ENCODE results near the gene RRP1.

Gene RRP1

GRCh38 chr21:43775795-43776430 lies 13.5 kb upstream of the RRP1 start, which contains the start of gene CSTB:
CSTB (minus strand) TSS chr21:43776308; CDS start chr21:43776269, 39 bp downstream.
- DNase-seq (ENCODE audit: low read depth): peak; percentile 76

GRCh38 chr21:43777953-43778352 lies 11.4 kb upstream of the RRP1 start:
- no peak for DNase-seq (ENCODE audit: low read depth)

DNA sequence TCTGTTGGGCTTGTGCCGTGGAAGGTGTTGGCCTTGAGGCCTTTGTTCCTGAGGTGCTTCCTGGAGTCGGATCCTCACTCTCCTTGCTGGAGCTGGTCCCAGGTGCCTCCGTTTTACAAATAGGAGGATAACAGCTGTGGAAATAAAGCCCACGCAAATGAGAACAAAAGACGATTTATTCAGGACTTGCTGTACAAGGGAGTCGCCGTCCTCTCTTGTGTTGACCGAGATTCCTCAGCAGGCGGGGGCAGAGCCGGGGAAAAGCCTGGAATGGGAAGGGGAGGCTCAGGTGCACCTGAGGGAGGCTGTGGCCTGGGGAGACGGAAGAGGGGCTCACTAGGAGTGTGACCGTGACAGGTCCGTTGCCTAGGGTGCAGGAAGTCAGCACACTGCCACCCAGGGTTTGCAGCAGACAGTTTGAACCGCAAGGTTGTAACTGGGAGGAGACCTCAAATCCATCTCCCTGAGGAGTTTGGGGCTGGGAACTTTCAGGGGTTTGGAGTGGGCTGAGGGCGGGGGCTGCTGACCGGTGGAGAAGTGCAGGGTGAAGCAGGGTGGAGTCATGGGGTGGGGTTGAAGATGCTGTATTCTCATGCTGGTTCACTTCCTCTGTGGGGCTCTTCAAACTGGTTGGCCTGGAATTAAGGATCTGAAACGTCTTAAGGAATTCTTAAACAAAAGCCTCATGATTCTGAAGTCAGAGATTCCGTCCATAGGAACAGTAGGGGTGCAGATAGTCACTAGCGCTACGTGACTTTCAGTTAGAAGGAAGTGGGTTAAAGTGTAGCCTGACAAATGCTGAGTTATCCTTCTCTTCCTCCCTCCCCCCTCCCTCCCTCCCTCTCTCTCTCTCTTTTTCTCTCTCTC lies 10.7 kb upstream of the RRP1 start:
- DNase-seq (ENCODE audit: low read depth): no peak

DNA sequence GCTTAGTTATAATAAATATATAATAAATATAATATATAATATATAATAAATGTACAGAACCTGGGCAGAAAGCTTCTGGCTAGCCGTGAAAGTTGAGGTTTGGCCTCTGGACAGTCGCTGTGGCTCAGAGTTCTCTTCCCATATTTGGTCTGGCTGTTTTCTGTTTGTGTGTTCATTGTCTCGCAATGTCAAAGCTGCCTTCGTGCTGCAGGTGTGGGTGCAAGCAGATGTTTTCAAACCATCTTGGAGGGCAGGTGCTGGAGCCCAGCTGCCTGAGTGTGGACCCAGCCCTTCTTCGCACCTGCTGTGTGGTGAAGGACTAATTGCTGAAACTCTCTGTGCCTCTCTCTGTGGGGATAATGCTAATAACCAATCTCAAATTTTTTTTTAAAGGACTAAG lies 9.7 kb upstream of the RRP1 start:
- DNase-seq (ENCODE audit: low read depth): no peak

- no peak for DNase-seq (ENCODE audit: low read depth)
These were observed 7.5 kb upstream of the RRP1 start for GRCh38 chr21:43781846-43782245.

DNA sequence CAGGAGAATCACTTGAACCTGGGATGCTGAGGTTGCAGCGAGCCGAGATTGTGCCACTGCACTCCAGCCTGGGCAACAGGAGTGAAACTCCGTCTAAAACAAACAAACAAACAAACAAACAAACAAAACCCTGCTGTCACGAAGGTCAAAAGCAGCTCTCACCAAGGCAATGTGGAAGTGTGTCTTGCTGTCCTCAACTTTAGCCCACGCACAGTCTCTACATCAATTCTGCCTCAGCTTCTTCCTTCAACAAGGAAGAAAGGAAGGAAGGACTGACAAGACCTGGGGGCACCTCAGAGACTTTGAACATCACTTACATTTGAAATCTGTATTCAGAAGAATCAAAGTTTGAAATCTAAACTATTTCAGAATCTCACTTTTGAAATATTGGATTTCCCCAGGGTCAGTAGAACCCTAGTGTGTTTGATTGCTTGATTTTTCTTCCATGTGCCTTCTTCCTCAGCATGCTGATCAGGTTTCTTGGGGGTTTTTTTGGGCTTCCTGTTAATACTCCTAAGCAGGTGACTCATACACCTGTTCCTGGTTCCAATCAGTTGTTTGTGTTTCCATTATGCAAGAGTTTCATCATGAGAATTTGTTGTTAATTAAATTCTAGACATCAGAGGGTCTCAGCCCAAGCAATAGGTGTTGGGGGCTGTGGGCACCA lies 6.8 kb upstream of the RRP1 start:
- no peak for DNase-seq (ENCODE audit: low read depth)

DNA sequence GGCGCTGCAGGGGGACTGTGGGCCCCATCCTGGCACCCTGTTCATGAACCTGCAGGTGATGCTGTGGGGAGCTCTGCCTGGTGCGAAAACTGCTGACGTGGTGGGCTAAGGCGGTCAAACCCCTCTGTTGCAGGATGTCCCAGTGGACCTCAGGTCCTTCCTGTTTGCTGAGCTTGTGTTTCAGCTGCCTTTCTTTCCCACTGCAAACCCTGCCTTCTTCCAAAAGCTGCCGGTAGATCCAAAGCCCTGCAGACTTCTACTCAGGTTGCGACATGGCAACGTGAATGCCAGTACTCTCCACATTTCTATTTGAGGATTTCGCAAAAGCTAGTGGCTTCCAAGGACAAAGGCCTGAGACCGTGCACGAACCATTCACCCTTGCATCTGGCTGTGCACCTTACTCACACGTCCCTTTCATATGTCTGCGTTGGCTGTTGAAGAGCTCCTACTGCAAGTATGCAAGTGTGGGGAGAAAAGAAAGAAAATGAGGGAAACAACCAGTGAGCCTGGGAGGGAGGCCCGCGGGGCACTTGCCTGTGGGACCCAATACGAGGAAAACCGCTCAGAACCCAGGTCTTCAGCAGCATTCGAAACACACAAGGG lies 6.2 kb upstream of the RRP1 start:
- DNase-seq (ENCODE audit: low read depth): no peak

GRCh38 chr21:43785134-43785533 lies 4.2 kb upstream of the RRP1 start:
- no peak for DNase-seq (ENCODE audit: low read depth)

- no peak for DNase-seq (ENCODE audit: low read depth)
These were observed 3.0 kb upstream of the RRP1 start for GRCh38 chr21:43786300-43786806.

- DNase-seq (ENCODE audit: low read depth): no peak
These were observed 2.5 kb upstream of the RRP1 start for GRCh38 chr21:43786807-43787440.

DNA sequence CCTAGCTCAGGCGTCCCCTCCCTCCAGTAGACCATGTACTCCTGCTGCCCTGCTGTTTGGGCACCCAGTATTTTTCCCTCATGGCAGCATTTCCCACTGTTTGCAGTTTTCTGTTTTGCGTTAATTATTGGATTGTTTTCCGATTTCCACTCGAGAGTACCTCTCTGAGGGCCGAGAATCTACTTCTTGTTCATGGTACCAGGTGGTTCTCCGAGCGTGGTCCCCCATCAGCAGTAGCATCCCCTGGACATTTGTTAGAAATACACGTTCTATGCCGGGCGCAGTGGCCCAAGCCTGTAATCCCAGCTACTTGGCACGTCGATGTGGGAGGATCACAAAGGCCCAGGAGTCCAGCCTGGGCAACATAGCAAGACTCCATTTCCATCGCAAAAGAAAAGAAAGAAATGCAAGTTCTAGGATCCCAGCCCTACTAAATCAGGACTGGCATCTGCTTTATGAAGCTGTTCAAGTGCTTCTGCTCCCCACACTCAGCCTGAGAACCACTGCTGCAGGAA lies 690 bp downstream of the RRP1 start:
- DNase-seq (ENCODE audit: low read depth): no peak

GRCh38 chr21:43792406-43792805 lies 3.0 kb downstream of the RRP1 start:
- no peak for DNase-seq (ENCODE audit: low read depth)

DNA sequence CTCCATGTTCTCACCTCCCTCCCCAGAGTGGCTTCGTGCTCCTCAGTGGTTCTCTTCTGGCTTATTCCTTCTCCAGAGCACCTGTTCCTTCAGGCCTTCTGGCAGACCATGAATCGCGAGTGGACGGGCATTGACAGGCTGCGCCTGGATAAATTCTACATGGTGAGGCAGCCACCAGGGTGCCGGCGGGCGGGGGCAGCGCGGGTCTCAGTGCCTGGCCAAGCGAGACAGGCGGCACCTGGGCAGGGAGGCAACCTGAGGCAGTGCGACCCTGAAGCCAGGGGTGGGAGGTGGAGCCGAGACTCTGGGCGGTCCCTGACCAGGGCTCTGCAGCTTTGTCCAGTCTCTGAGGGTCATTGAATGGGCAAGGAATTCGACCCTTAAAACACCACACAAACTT lies 3.9 kb downstream of the RRP1 start:
- DNase-seq (ENCODE audit: low read depth): no peak

DNA sequence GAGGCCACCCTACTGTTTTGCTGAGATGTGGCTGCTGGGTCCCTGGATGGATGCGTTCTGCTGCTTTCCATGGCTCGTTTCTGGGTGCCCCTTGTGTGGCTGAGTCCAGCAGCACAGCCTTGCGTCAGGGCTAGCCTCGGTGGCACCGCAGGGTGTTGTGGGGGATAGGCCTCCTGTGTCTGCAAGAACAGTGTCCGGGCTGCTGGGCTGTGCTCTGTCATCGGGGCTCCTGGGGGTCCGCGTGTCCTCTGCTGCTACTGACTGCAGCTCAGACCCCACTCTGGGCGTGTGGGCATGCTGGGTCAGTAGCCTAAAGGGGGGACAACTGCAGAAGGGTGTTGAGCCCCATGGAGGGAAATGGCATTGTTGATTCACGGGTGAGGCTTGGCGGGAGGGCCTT lies 4.9 kb downstream of the RRP1 start:
- DNase-seq (ENCODE audit: low read depth): no peak

DNA sequence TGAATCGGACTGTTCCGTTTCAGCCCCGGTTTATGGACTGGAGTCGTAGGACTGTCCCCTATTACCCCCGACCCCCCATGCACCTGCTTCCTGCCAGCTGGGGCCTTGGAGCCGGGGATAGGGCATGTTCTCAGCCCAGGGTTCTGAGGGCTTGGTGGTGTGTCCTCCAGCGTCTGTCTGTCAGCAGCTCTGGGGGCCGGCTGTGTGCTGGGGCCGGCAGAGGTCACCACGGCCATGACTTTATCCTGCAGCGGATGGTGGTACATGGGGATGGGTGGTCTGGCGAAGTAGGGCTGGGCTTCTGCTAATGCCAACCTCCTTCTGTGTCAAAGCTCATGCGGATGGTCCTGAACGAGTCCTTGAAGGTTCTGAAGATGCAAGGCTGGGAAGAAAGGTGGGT lies 5.5 kb downstream of the RRP1 start:
- no peak for DNase-seq (ENCODE audit: low read depth)

DNA sequence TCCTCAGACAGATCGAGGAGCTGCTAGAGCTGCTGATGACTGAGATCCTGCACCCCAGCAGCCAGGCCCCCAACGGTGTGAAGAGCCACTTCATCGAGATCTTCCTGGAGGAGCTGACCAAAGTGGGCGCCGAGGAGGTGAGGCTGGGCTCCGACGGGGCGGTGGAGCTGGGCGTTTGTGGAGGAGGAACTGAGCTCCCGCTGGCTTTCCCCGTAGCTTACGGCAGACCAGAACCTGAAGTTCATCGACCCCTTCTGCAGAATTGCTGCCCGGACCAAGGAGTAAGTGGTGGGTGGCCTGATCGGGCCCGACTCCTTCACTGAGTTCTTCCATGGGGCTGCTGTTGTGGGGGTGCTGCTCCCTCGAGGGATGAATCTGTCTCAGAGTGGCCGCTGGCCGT lies 8.0 kb downstream of the RRP1 start:
- no peak for DNase-seq (ENCODE audit: low read depth)

GRCh38 chr21:43797925-43798715 lies 8.7 kb downstream of the RRP1 start:
- DNase-seq (ENCODE audit: low read depth): no peak

- DNase-seq (ENCODE audit: low read depth): no peak
These were observed 10.0 kb downstream of the RRP1 start for GRCh38 chr21:43799301-43799840.

GRCh38 chr21:43800124-43800523 lies 10.7 kb downstream of the RRP1 start:
- DNase-seq (ENCODE audit: low read depth): no peak

DNA sequence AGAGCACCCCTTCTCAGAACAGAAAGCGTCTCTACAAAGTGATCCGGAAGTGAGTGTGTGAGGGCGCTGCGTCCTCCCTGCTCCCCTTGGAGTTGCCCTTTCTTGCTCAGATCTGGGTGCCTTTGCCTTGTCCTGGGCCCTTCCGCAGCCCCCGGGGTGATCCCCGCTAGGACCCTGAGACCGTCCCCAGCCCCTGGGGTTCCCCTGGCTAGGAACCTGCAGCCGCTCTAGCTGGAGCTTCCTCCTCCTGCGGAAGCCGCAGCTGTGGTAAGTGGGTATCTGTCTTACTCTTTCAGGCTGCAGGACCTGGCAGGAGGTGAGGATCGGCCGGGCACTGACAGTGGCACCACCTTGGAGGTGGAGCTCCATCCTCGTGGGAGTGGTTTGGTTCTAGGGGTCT lies 11.2 kb downstream of the RRP1 start:
- DNase-seq (ENCODE audit: low read depth): no peak

All from stimulated activated CD8-positive, alpha-beta memory T cell treated with anti-CD3 and anti-CD28 coated beads, Interleukin-12 subunit alpha, Interleukin-12 subunit beta, amount 100 ng/mL, for 1 hour (primary cell).